ENCODE measurements around the gene ABCC2. TPM values are rescaled to one million over a fixed set of nuclear protein-coding genes. Genes with fewer than 3 reads are reported as not detected.
"Not testable (repeated sequence)": the region's sequence is repeated elsewhere in the genome, so short reads cannot be mapped to it uniquely, and the experiment has no call there.

The ABCC2 gene
- 0.10 and 0.70 TPM in 2 replicates for total RNA-seq

DNA sequence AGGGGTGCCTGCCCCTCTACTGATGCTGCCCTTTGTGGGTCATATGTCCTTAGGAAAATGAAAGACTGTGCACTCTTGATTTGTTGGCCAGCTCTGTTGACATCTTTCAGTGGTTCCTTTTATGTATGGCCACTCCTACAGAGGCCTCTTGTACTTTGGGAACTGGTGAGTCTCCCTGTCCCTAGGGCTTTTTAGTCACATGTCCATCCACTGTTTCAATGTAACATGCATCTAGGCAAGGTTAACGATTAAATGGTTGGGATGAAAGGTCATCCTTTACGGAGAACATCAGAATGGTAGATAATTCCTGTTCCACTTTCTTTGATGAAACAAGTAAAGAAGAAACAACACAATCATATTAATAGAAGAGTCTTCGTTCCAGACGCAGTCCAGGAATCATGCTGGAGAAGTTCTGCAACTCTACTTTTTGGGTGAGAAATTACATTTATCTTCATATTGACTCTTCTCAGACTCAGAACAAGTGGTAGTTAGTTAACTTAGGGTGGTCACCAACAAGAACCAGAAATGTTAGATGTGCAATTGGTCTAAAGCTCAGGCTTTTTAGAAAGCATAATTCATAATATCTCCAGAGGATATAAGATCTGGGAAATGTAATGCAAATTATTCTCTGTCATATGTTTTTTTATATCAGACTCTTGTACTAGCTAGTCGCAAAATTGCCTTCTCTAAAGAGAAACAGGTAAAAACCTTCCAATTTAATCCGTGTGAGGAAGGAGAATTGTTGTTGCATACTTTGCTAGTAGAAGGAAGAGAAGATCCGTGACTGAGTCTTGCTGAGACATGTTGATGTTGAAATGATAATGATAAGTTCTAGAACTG, at the start of gene ABCC2:
TSS of gene ABCC2 (plus strand) at position 194 of the 840 bp plus-strand sequence. CDS start at position 399, 205 bp downstream.
- DNase-seq (ENCODE audit: extremely low read depth, low read depth, low spot score), result no peak

DNA sequence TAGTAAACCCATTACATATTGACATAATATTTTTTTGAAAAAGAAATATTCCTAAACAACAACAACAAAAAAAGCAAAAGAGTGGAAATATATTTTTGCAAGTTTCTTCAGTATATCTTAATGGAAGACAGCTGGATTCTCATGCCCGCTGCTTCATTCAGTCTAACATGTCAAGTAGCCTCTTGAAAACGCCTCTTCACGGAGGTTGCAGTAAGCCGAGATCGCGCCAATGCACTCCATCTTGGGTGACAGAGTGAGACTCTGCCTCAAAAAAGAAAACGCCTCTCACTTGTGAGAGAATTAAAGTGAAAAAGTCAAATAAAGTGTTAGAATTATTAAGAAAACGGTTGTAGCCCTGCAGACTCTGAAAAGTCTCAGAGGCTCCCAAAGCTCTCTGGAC, 49.1 kb upstream of the ABCC2 start:
- no peak for DNase-seq (ENCODE audit: extremely low read depth, low read depth, low spot score)

GRCh38 chr10:99734111-99734510, 48.3 kb upstream of the ABCC2 start:
- DNase-seq (ENCODE audit: extremely low read depth, low read depth, low spot score), result not testable (repeated sequence)

GRCh38 chr10:99740260-99740659, 42.2 kb upstream of the ABCC2 start:
- no peak for DNase-seq (ENCODE audit: extremely low read depth, low read depth, low spot score)

- no peak for DNase-seq (ENCODE audit: extremely low read depth, low read depth, low spot score)
Measured at GRCh38 chr10:99740933-99741559, 41.4 kb upstream of the ABCC2 start.

DNA sequence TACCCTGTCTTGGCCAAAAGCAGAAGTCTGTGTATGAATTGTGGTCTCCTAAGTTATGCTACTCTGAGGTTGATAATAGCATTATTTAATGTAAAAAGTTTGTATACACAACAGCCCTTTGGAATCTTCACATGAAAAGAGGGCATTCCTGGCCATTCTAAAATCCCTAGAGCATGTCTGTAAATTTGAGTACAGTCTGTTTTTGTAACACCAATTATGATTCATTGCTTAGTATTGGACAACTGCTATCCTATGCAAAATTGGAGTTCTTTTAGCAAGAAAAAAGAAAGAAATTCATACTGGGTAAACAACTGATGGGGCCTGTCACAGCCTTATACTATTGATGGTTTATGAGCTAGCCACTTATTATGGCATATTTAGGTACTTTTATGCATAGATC, 40.2 kb upstream of the ABCC2 start:
- no peak for DNase-seq (ENCODE audit: extremely low read depth, low read depth, low spot score)

DNA sequence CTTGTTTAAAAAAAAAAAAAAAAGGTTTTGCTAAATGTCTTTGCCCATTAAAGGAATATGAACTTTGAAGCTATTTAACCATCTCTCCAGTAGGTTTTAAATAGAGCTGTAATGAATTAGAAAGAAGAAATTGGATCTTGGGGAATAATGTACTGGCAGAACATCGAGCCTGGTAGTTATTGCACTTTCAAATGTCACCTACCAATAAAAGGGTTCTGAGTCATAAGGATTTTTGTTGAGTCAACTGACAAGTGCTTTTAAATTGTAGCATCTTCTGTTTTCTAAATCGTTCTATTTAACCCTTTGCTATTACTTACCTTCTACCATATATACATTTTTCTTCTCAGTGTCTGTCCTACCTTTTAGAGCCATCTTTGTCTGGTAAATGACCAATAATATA, 39.7 kb upstream of the ABCC2 start:
- DNase-seq (ENCODE audit: extremely low read depth, low read depth, low spot score), result no peak

GRCh38 chr10:99743841-99744240, 38.6 kb upstream of the ABCC2 start:
- DNase-seq (ENCODE audit: extremely low read depth, low read depth, low spot score), result no peak

GRCh38 chr10:99746166-99746565, 36.3 kb upstream of the ABCC2 start:
- DNase-seq (ENCODE audit: extremely low read depth, low read depth, low spot score), result not testable (repeated sequence)

DNA sequence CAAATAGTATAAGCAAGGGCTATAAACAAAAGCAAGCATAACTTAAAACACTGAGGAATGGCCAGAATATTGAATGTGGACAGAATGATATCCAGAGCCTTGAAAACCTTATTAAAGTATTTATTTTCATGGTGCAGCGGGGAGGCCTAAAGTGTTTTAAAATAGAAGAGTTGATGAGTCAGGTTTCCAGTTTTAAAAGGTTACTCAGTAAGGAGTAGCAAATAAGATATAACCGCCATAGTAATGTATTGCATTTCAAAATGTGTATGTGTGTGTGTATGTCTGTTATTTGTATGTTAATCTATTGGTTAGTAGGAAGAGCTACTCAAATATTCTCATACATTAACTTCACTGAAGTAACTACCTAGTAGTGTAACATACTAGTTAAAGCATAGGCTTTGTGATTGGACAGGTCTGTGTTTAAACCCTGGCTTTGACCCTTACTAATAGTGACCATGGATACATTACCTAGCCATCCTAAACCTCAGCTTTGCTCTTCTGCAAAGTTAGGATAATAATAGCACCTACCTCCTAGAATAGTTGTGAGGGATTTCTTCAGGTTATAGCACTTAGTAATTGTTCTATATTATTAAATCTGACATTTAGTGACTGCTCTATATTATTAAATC, 33.5 kb upstream of the ABCC2 start:
- DNase-seq (ENCODE audit: extremely low read depth, low read depth, low spot score), result no peak

GRCh38 chr10:99750641-99751040, 31.8 kb upstream of the ABCC2 start:
- no peak for DNase-seq (ENCODE audit: extremely low read depth, low read depth, low spot score)

GRCh38 chr10:99754670-99755069, 27.8 kb upstream of the ABCC2 start:
- DNase-seq (ENCODE audit: extremely low read depth, low read depth, low spot score), result no peak

DNA sequence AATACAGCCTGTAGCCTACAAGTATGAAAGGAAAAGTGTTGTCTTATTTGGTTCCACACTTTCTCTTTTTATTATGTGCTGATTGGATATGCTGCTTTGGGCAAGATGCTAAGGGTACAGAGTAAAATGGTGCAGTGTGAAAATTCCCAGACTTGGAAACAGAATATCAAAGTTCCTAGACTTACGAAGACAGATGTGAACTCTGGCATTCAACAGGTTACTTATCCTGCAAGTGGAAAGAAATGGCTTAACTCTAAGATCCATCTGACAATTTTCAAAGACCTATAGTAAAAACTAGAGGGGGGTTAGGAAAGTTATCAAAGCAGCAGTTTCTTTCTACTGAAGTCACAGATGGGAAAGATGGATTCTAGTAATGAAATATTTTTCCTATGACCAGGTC, 26.3 kb upstream of the ABCC2 start:
- no peak for DNase-seq (ENCODE audit: extremely low read depth, low read depth, low spot score)

DNA sequence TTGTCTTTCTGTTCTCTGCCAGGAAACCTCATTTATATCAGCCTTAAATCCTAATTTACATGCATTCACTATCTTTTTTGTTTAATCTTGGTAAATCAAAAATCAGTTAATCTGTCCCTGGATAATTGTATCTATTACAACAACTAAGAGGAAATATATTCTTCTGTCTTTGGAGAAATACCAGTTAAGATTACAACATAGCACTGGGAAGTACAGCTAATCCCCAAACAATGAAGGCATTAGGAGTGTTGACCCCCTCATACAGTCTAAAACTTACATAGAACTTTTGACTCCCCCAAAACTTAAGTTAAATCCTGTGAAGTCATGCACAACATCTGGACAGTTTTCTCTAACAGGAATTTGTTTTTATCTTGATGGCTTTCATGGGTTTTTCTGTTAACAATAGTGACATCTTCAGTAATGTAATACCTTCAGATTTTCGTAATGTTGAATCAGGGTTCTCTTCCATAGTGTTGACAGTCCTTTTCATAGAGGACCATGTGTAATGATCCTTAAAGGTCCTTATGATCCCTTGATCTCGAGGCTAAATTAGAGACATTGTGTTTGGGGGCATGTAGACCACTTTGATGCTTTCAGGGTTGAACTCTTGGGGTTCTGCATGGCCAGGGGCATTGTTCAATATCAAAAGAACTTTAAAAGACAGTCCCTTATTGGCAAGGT, 24.1 kb upstream of the ABCC2 start:
- DNase-seq (ENCODE audit: extremely low read depth, low read depth, low spot score), result no peak

GRCh38 chr10:99760321-99760720, 22.1 kb upstream of the ABCC2 start:
- DNase-seq (ENCODE audit: extremely low read depth, low read depth, low spot score), result no peak

DNA sequence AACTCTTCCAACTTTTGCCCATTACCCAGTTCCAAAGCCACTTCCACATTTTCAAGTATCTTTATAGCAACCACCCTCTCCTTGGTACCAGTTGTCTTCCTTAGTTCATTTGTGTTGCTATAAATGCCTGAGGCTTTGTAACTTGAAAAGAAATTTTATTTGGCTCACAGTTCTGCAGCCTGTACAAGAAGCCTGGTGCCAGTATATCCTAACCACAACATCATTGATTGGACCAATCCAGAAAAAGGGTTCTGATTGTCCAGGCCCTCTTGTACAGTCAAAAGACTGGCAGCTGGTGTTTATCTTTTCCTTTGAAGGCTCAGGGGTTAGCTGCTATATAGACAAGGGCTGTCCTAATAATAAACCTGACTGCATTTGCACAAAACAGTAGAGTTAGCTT, 21.1 kb upstream of the ABCC2 start:
- no peak for DNase-seq (ENCODE audit: extremely low read depth, low read depth, low spot score)

DNA sequence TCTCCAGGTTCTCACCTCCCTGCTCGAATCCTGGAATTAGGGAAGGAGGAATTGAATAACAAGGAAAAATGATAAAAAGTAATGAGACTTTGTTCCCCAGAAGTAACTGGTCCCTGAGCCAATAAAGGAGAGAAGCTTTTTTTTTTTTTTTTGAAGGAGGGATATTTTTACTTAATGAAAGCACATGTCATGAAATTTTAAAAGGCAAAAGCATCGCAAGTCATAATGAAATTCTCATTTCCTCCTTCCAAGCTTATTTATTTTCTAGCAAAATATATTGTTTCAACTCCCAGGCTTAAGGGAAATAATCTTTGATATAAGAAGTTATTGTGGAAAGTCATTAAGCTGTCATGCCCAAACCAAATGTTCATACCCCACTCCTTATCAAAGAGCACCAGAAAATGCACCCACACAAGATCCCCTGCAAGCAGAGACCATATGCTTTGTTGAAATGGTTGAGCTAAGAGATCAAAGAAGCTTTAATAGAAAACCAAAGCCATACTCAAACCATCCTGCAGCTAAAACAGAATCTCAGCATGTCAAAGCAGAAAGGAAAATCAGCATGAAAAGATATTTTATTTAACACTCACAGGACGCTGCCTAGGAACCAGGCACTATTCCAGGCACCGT, 16.7 kb upstream of the ABCC2 start:
- no peak for DNase-seq (ENCODE audit: extremely low read depth, low read depth, low spot score)

DNA sequence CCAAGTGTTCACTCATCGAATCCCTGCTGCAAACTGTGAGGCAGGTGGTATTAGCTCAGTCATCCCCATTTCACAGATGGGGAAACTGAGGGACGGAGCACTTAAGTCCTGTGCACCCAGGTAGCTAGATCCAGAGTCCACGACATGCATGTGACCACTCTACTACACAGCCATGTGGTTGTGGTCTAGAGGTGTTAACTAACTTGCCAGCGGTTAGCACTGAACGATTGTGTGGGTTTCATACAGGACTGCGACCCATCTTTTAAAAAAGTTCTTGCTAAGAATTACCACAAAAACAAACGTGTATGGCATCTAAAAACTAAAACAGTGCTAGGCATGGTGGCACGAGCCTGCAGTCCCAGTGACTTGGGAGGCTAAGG, 16.1 kb upstream of the ABCC2 start:
- no peak for DNase-seq (ENCODE audit: extremely low read depth, low read depth, low spot score)

GRCh38 chr10:99767901-99768300, 14.5 kb upstream of the ABCC2 start:
- DNase-seq (ENCODE audit: extremely low read depth, low read depth, low spot score), result no peak

DNA sequence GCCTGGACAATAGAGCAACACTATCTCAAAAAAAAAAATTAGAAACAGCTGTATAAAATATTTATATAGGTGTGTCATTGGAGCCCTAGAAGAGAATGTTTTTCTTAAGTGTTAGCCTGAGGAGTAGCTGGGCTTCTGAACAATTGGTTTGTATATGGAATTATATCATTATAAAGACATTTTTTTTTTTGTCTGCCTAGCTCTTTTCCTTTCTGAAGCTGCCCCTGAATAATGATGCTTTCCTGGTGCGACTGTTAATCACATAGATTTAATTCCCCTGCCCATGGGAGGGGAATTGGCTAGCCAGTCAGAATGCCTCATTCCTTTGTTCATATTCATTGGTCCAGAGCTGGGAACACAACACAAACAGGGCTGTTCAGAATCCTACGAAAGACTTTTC, 13.9 kb upstream of the ABCC2 start:
- DNase-seq (ENCODE audit: extremely low read depth, low read depth, low spot score), result no peak

DNA sequence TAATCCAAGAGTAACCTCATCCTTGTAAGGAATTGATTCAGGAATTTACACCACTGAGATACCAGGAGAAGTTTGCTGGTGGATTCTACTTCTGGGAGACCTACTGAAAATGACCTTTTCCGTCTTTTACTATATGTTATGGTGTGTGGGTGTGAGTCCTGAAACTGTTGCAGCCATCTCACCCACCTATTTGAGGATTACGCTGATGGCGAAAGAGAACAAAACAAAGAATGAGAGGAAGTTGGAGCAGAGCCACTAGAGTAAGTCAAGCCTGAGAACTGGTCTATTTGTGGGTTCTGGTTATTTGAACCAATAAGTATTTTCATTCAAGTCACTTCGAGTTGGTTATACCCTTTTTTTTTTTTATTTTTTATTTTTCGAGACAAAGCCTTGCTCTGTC, 12.7 kb upstream of the ABCC2 start:
- no peak for DNase-seq (ENCODE audit: extremely low read depth, low read depth, low spot score)
